Measurements from ENCODE around the gene FYB1.
"Not testable (repeated sequence)": the region's sequence is repeated elsewhere in the genome, so short reads cannot be mapped to it uniquely, and the experiment has no call there.

FYB1 gene, protein sequence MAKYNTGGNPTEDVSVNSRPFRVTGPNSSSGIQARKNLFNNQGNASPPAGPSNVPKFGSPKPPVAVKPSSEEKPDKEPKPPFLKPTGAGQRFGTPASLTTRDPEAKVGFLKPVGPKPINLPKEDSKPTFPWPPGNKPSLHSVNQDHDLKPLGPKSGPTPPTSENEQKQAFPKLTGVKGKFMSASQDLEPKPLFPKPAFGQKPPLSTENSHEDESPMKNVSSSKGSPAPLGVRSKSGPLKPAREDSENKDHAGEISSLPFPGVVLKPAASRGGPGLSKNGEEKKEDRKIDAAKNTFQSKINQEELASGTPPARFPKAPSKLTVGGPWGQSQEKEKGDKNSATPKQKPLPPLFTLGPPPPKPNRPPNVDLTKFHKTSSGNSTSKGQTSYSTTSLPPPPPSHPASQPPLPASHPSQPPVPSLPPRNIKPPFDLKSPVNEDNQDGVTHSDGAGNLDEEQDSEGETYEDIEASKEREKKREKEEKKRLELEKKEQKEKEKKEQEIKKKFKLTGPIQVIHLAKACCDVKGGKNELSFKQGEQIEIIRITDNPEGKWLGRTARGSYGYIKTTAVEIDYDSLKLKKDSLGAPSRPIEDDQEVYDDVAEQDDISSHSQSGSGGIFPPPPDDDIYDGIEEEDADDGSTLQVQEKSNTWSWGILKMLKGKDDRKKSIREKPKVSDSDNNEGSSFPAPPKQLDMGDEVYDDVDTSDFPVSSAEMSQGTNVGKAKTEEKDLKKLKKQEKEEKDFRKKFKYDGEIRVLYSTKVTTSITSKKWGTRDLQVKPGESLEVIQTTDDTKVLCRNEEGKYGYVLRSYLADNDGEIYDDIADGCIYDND

DNA sequence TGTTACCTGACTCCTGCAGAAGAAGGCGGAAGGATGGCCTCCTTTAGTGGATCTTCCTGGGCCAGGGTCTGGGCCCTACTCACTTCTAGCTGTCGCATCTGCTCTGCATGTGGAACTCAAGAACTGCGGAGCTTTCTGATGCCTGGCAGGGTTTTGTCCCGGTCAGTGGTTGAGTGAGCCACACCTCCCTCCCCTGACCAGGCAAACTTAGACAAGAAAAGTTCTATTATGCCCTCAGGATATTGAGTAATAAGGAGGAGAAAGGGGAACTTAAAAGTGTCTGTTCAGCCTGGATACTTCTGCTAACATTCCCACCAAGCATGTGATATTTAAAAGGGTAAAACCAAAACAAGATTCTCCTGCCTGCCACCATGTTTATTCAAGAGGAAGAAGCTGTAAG is at the start of gene FYB1:
Gene FYB1, minus strand, starts transcription at position 127 of the 400 bp plus-strand sequence. CDS start 16,603 bp downstream, outside the sequence.
- peak; percentile 23 for DNase-seq (ENCODE audit: low read depth)

GRCh38 chr5:39267186-39267585 is 47.8 kb upstream of the FYB1 start:
- DNase-seq (ENCODE audit: low read depth) = no peak

GRCh38 chr5:39266442-39266841 is 47.1 kb upstream of the FYB1 start:
- peak; percentile 9 for DNase-seq (ENCODE audit: low read depth)

- DNase-seq (ENCODE audit: low read depth) = no peak
Observed at GRCh38 chr5:39264528-39264927, 45.2 kb upstream of the FYB1 start.

- no peak for DNase-seq (ENCODE audit: low read depth)
Observed at GRCh38 chr5:39262981-39263380, 43.6 kb upstream of the FYB1 start.

DNA sequence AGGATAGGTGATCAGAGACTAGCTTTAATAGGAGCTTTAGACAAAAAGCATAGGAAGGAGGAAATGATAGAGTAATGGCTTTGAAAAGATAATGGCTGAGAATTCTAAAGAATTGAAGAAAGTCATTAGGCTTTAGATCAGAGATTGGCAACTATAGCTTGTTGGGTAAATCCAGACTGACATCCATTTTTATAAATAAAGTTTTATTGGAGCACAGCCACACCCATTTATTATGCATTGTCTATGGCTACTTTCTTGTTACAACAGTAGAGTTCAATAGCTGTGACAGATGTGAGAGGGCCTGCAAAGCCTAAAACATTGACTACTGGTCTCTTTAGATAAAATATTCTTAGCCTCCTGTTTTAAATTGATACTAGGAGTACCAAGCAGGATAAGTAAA is 40.7 kb upstream of the FYB1 start:
- DNase-seq (ENCODE audit: low read depth) = no peak

DNA sequence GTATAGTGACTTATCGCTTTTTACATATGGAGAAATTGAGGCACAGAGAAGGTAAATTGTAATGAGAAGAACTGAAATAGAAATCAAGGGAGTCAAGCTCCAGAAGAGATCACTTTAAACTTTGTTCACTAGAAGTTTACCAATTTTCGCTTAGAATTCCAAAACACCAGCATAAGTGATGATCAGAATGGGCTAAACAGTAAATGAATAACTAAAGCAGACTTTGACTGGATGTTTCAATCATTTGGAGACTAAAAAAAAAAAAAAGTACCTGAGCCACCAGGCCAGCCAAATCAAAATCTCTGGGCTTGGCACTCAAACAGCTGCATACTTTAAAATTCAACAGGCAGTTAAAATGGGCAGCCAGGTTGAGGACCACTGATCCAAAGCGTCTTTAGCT is 38.2 kb upstream of the FYB1 start:
- no peak for DNase-seq (ENCODE audit: low read depth)

- peak; percentile 59 for DNase-seq (ENCODE audit: low read depth)
Observed at GRCh38 chr5:39256477-39257235, 37.3 kb upstream of the FYB1 start.

GRCh38 chr5:39255406-39255805 is 36.0 kb upstream of the FYB1 start:
- no peak for DNase-seq (ENCODE audit: low read depth)

- DNase-seq (ENCODE audit: low read depth) = no peak
Observed at GRCh38 chr5:39254671-39255070, 35.3 kb upstream of the FYB1 start.

DNA sequence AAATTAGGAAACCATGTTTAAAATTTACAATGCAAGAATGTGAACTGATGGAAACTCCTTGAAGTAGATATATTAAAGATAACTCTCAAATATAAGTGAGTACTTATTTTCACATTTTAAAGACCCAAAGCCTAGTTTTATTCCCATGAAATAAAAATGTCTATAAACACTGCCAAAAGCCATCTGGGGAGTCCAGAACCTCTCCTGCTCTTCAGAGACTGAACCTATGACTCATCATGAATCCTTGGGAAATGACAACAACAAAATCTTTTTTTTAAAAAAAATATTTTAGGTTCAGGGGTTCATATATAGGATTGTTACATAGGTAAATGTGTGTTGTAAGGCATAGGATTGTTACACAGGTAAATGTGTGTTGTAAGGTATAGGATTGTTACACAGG is 33.8 kb upstream of the FYB1 start:
- DNase-seq (ENCODE audit: low read depth) = peak; percentile 6

DNA sequence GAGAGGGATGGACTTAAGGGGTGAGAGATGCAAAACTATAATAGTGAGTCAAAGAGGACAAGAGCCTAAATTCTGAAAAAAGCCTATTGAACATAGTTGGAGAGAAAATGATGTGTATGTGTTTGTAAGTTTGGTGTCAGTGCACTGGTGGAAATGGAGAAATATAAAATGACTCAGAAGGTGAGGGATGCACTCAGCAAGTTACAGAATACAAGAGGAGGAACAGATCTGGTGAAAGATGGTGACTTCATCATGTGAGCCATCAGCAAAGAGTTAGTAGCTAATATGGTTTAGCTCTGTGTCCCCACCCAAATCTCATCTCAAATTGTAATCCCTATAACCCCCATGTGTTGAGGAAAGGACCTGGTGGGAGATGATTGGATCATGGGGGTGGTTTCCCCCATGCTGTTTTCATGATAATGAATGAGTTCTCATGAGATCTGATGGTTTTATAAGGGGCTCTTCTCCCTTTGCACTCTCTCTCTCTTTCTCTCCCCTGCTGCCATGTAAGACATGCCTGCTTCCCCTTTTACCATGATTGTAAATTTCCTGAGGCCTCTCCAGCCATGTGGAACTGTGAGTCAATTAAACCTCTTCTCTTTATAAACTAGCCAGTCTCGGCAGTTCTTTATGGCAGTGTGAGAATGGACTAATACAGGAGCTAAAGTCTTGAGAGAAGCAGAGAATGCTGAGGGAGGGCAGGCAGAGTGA is 30.4 kb upstream of the FYB1 start:
- no peak for DNase-seq (ENCODE audit: low read depth)

DNA sequence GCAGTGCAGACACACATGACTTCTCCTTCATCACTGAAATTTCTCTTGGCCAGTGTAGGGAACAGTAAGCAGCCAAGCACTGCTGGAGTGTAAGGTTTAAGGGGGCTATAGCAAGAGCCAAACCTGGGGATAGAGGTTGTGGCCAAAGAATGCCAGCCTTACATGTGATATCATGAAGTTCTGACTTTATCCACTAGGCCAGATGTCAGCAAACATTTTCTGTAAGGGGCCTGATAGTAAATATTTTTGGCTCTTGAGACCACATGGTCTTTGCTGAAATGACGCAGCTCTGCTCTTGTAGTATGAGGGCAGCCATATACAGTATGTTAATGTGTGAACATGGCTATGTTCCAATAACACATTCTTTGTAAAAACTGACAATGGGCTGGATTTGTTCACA is 29.7 kb upstream of the FYB1 start:
- DNase-seq (ENCODE audit: low read depth) = no peak

DNA sequence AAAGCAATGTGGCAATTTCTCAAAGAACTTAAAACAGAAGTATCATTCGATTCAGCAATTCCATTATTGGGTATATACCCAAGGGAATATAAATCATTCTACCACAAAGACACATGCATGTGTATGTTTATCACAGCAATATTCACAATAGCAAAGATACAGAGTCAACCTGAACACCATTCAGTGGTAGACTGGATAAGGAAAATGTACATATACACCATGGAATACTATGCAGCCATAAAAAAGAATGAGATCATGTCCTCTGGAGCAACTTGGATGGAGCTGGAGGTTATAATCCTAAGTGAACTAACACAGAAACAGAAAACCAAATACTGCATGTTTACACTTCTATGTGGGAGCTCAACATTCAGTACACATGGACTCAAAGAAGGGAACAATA is 21.4 kb upstream of the FYB1 start:
- DNase-seq (ENCODE audit: low read depth) = no peak

- DNase-seq (ENCODE audit: low read depth) = no peak
Observed at GRCh38 chr5:39238366-39239105, 19.2 kb upstream of the FYB1 start.

- no peak for DNase-seq (ENCODE audit: low read depth)
Observed at GRCh38 chr5:39236718-39237117, 17.4 kb upstream of the FYB1 start.

DNA sequence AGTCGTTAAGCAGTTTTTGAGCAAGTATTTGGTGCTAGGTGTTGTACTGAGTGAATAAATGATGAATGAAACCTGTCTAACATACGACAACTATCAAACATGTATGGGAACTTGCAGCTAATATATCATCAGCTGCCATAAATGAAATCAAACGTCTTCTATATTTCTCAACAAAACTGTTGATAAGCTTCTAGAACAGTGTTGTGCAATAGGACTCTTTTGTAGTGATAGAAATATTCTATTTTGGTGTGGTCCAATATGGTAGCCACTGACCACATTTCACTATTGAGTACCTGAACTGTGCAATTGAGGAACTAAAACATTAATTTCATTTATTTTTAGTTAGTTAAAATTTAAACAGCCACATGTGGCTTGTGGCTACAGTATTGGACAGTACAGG is 16.3 kb upstream of the FYB1 start:
- no peak for DNase-seq (ENCODE audit: low read depth)

GRCh38 chr5:39234494-39234893 is 15.1 kb upstream of the FYB1 start:
- not testable (repeated sequence) for DNase-seq (ENCODE audit: low read depth)

- no peak for DNase-seq (ENCODE audit: low read depth)
Observed at GRCh38 chr5:39233783-39234182, 14.4 kb upstream of the FYB1 start.

- DNase-seq (ENCODE audit: low read depth) = no peak
Observed at GRCh38 chr5:39231705-39232525, 12.6 kb upstream of the FYB1 start.
